GM18873 (cell line): ENCODE results near the gene ALX4.

Source experiments
- ATAC-seq: cut with Tn5 transposase; IDR thresholded peaks from one replicate; pipeline ENCODE4 v1.9.1; 2021; ENCODE audit warnings: mild to moderate bottlenecking, moderate library complexity, moderate number of reproducible peaks; ENCODE audit not compliant: unreplicated experiment, low FRiP score

ALX4 gene

GRCh38 chr11:44318369-44318768 is 8.4 kb upstream of the ALX4 start:
- no peak for ATAC-seq

- no peak for ATAC-seq
Observed at GRCh38 chr11:44316659-44317240, 6.8 kb upstream of the ALX4 start.

- no peak for ATAC-seq
Observed at GRCh38 chr11:44315947-44316658, 6.2 kb upstream of the ALX4 start.

GRCh38 chr11:44314733-44315132 is 4.8 kb upstream of the ALX4 start:
- ATAC-seq, result no peak

- no peak for ATAC-seq
Observed at GRCh38 chr11:44313761-44314489, 4.0 kb upstream of the ALX4 start.

- ATAC-seq, result no peak
Observed at GRCh38 chr11:44312876-44313275, 2.9 kb upstream of the ALX4 start.

GRCh38 chr11:44311339-44312261 is 1.7 kb upstream of the ALX4 start:
- no peak for ATAC-seq

- no peak for ATAC-seq
Observed at GRCh38 chr11:44310463-44311272, 729 bp upstream of the ALX4 start.

- ATAC-seq, result no peak
Observed at GRCh38 chr11:44310206-44310462, 195 bp upstream of the ALX4 start.

- ATAC-seq, result no peak
Observed at GRCh38 chr11:44308923-44309477, 939 bp downstream of the ALX4 start.

GRCh38 chr11:44308256-44308922 is 1.6 kb downstream of the ALX4 start:
- ATAC-seq, result no peak

GRCh38 chr11:44307340-44308099 is 2.4 kb downstream of the ALX4 start:
- no peak for ATAC-seq

- ATAC-seq, result no peak
Observed at GRCh38 chr11:44306918-44307244, 3.1 kb downstream of the ALX4 start.

- no peak for ATAC-seq
Observed at GRCh38 chr11:44306052-44306917, 3.7 kb downstream of the ALX4 start.

- ATAC-seq, result no peak
Observed at GRCh38 chr11:44305470-44306051, 4.4 kb downstream of the ALX4 start.

- no peak for ATAC-seq
Observed at GRCh38 chr11:44305026-44305469, 4.9 kb downstream of the ALX4 start.
